Fibroblast of skin of left biceps (primary cell): ENCODE data around the gene TAP2.
"Not testable (repeated sequence)": the region's sequence is repeated elsewhere in the genome, so short reads cannot be mapped to it uniquely, and the experiment has no call there.

Source experiments
- DNase-seq, 2 experiments: peaks; one replicate each; pipeline ENCODE4 v3.0.0-alpha.2; 2013; ENCODE audit warnings: low read depth in 2 of 2

TAP2 gene

DNA sequence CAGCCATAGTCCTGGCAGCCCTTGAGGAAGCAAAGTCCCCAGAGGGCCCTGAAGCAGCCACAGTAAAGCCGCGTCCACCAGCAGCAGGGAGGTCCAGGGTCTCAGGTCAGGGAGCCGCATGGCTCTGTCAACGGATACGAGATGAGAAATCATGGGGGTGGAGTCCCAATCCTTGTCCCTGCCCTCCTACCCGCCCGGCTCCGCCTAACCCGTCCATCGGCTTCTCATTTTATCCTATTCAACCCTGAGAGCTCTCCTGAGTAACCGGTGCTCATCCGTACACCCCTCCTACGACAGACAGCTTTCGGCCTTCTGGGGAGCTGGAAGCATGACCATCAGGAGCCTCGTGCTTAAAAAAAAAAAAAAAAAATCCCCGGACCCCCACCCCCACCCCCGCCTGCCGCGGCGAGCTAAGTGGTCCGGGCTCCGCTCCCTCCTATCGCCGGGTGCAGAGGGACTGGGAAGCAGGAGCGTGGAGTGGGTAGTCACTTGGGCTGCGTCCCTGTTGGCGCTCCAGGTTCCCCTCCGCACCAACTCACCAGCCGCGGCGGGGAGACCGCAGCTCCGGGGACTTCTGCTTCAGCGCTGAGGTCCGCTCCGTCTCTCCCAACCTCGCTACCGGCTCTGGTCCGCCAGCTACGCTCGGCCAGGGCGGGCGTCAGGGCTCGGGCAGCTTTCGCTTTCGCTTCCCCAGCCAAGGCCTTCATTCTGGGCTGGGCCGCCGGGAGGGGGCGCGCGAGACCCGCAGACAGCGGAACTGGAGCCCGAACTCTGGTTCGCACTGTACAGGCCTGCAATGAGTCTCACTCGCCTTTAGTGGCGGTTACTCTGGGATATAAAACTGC, at the start of gene TAP2:
TSS of gene TAP2 (minus strand) at position 626 of the 845 bp plus-strand sequence. CDS start at position 120, 506 bp downstream.
- peak; percentile 70 to 73 for DNase-seq

- no peak for DNase-seq
Measured at GRCh38 chr6:32887616-32888015, 49.1 kb upstream of the TAP2 start.

- peak; percentile 52 to 55 for DNase-seq
Measured at GRCh38 chr6:32886681-32887383, 48.3 kb upstream of the TAP2 start.

GRCh38 chr6:32885698-32886286, 47.3 kb upstream of the TAP2 start:
- peak in 1 of 2 experiments; percentile 44 for DNase-seq

- DNase-seq: no peak
Measured at GRCh38 chr6:32883789-32884188, 45.2 kb upstream of the TAP2 start.

DNA sequence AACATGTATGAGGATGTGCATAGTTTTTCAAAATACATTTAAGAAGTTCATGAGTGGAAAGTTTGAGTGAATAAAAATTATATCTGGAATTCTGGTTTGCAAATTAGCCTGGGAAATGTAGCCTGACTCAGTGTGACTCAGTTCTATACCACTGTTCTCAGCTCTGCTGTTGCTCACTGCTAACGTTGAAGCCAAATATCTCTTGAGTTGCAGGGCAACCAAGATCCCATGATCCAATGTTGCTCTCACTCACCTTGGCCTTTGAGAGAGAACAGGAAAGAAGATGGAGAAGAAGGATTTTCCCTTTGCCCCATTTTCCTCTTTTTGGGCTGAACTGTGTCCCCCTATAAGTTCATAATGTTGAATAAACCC, 44.3 kb upstream of the TAP2 start:
- no peak for DNase-seq

- DNase-seq: not testable (repeated sequence)
Measured at GRCh38 chr6:32880962-32881361, 42.4 kb upstream of the TAP2 start.

DNA sequence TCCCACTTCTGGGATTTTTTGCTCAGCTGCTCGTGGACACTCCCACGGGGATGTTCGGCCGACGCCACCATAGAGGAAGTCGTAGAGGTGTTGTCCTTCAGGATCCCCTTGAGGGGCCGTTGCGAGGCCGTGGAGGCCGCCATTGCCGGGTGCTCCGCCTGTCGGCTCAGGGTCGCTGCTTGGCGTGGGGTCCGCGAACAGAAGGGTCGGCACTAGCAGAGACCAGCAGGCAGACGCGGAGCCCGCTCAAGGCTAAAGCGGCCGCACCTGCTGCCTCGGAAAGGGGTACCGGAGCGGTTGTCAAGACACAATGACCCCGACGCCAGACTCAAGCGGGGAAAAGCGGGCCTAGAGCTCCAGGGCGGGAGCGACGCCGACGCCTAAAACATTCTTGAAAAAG, 41.2 kb upstream of the TAP2 start:
- DNase-seq: no peak

- no peak for DNase-seq
Measured at GRCh38 chr6:32876603-32877002, 38.1 kb upstream of the TAP2 start.

DNA sequence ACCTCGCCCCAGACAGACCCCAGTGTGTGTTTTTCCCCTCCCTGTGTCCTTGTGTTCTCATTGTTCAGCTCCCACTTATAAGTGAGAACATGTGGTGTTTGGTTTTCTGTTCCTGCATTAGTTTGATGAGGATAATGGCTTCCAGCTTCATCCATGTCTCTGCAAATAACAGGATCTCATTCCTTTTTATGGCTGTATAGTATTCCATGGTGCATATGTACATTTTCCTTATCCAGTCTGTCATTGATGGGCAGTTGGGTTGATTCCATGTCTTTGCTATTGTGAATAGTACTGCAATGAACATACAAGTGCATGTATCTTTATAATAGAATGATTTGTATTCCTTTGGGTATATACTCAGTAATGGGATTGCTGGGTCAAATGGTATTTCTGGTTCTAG, 35.4 kb upstream of the TAP2 start:
- not testable (repeated sequence) for DNase-seq

GRCh38 chr6:32868257-32868788, 29.8 kb upstream of the TAP2 start:
- no peak for DNase-seq

- DNase-seq: no peak
Measured at GRCh38 chr6:32867554-32868256, 29.2 kb upstream of the TAP2 start.

GRCh38 chr6:32867022-32867477, 28.5 kb upstream of the TAP2 start:
- DNase-seq: no peak

- DNase-seq: no peak
Measured at GRCh38 chr6:32865724-32866443, 27.3 kb upstream of the TAP2 start.

DNA sequence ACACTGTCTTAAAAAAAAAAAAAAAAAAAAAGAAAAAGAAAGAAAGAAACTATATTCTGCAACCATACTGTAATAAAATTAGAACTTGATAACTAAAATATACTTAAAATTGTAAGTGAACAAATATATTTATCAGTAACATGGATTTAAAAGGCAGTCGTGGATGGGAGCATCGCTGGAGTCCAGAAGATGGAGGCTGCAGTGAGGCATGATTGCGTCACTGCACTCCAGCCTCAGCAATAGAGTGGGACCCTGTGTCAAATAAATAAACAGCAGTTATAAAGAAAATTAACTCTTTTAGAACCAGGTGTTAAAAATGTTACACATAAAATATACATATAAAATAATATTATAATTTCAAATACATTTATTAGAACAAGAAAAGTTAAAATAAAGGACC, 24.2 kb upstream of the TAP2 start:
- no peak for DNase-seq

GRCh38 chr6:32860674-32861073, 22.1 kb upstream of the TAP2 start:
- no peak for DNase-seq

DNA sequence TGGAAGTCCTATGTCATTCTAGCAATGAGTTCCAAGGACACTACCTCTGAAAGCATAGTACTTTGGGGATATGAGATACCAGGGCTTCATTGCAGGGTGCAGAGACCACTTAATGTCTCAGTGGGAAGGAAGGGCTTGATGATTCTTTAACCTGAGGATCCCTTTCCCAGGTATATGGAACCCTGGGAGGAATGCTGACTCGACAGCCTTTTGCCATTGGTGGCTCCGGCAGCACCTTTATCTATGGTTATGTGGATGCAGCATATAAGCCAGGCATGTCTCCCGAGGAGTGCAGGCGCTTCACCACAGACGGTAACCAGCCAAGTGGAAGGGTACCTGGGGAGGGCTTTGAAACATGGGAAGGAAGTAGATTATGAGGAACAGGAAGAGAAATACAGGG, 19.7 kb upstream of the TAP2 start:
- no peak for DNase-seq

DNA sequence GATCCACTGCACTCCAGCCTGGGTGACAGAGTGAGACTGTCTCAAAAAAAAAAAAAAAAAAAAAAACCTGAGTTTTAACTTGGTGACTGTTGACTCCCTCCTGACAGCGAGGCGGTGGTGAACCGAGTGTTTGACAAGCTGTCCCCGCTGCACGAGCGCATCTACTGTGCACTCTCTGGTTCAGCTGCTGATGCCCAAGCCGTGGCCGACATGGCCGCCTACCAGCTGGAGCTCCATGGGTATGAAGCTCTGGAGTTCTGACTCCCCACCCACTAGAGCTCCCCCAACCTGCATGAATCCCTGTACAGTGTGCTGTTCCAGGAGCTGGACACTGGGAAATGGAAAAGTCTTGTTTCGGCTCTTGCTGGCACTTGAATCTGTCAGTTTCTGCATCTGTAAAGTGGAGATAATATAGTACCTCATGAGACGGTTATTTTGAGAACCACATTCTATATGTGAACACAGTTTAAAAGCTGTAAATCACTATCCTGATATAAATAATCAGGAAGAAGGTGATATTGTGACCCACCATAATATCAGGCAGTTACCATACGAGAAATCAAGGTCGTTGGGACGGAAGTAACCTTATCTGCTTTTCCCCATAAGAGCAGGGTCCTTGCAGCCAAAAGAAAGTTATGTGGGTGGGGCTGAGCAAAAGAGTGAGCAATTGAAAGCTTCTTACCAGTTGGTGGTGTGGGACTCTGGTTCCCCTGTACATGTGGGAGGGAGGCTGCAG, 18.8 kb upstream of the TAP2 start:
- no peak for DNase-seq

- DNase-seq: no peak
Measured at GRCh38 chr6:32855467-32856174, 17.1 kb upstream of the TAP2 start.
